Measurements from ENCODE around the gene PIK3CD.

- TF ChIP-seq POLR2A (IDR thresholded peaks at IDR 0.05; ENCODE audit: low read depth, low read length) (0 out of 2 replicates have a peak, but pooled peaks have one; percentile 13), TAF1 (IDR thresholded peaks at IDR 0.05; ENCODE audit: borderline replicate concordance, low read depth, low read length) (no peak), POLR2AphosphoS5 (IDR thresholded peaks at IDR 0.05; ENCODE audit: low read depth, low read length) (no peak)
Observed at GRCh38 chr1:9724706-9725476, 73.4 kb downstream of the PIK3CD start.

All from GM12892 (cell line).